ENCODE measurements around the gene TP53. TPM values are rescaled to one million over a fixed set of nuclear protein-coding genes. Genes with fewer than 3 reads are reported as not detected.
"Not testable (repeated sequence)": the region's sequence is repeated elsewhere in the genome, so short reads cannot be mapped to it uniquely, and the experiment has no call there.

TP53 gene
- polyA plus RNA-seq, 3 donors: 16.2 to 35.1 (median 25.8) TPM

DNA sequence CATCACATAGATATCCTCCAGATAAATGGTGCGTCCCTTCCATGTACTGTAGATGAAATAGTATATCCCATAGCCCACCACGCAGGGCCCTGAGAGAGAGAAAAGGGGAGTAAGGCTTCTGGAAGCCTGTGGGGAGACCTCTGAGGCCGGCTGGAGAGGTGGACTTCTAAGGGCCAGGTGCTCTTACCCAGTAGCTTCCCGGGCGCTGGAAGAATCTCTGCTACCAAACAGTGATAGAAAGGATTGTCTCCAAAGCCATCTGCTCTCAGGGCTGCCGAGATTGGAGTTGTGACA, 60.4 kb downstream of the TP53 start:
- peaks cover 0 to 2% (median 0%) of the 10 kb centered on the region in 7 donors for H3K9me3 Mint-ChIP-seq
- Histone ChIP-seq H3K27ac (ENCODE audit: low read depth in 1 of 2, low read length in 2 of 2) (peak overlapping the region; percentile 87 to 94), H3K27me3 (ENCODE audit: control insufficient read depth in 2 of 2, insufficient read depth in 2 of 2, low read length in 2 of 2) (no peaks in the 10 kb centered on the region), H2AFZ (ENCODE audit: insufficient read depth, low read depth, low read length, poor library complexity, severe bottlenecking) (peak overlapping the region; percentile 66), H3K4me1 (ENCODE audit: control insufficient read depth in 1 of 2, insufficient read depth in 2 of 2, low read length in 2 of 2) (peaks cover 19 to 22% of the 10 kb centered on the region in 2 donors), H3K79me2 (ENCODE audit: insufficient read depth, low read length) (peaks cover 13% of the 10 kb centered on the region), H3K9ac (ENCODE audit: insufficient read depth, low read length, poor library complexity, severe bottlenecking) (peak overlapping the region; percentile 93), H3K36me3 (replicated peaks in 1 of 2; ENCODE audit: control insufficient read depth in 1 of 2, insufficient read depth in 2 of 2, low read length in 2 of 2) (no peaks in the 10 kb centered on the region), H3K4me3 (replicated peaks in 1 of 3; ENCODE audit: low read depth in 2 of 3, low read length in 3 of 3) (peak overlapping the region; percentile 69 to 97 (median 80)), H3K4me2 (replicated peaks; ENCODE audit: extremely low read depth, low read length, poor library complexity, severe bottlenecking) (peak overlapping the region; percentile 97), H4K20me1 (ENCODE audit: insufficient read depth, low read length) (no peaks in the 10 kb centered on the region), H3K9me3 (replicated peaks in 1 of 2; ENCODE audit: control insufficient read depth in 1 of 2, insufficient read depth in 1 of 2, low read length in 2 of 2) (no peaks in the 10 kb centered on the region)
- H3K27ac Mint-ChIP-seq: peak overlapping the region; percentile 93 to 97 (median 95)
- 50% methylated on average over 1 of the region's 6 CpGs for WGBS (ENCODE audit: insufficient coverage)
- TF ChIP-seq, protein P1, sequence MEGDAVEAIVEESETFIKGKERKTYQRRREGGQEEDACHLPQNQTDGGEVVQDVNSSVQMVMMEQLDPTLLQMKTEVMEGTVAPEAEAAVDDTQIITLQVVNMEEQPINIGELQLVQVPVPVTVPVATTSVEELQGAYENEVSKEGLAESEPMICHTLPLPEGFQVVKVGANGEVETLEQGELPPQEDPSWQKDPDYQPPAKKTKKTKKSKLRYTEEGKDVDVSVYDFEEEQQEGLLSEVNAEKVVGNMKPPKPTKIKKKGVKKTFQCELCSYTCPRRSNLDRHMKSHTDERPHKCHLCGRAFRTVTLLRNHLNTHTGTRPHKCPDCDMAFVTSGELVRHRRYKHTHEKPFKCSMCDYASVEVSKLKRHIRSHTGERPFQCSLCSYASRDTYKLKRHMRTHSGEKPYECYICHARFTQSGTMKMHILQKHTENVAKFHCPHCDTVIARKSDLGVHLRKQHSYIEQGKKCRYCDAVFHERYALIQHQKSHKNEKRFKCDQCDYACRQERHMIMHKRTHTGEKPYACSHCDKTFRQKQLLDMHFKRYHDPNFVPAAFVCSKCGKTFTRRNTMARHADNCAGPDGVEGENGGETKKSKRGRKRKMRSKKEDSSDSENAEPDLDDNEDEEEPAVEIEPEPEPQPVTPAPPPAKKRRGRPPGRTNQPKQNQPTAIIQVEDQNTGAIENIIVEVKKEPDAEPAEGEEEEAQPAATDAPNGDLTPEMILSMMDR (IDR thresholded peaks at IDR 0.05): no peak
- H3K27me3 Mint-ChIP-seq (ENCODE audit: low read depth in 3 of 3): no peaks in the 10 kb centered on the region
- no peak for DNase-seq
- H3K4me3 Mint-ChIP-seq: peak overlapping the region; percentile 92 to 93
- intact Hi-C loops (cut with micrococcal nuclease): loop anchor here (5.0 kb wide), 1 partner anchor 60 kb away; the partner anchor contains the start of genes TP53 (in 2 of the 2) and WRAP53 (in 2 of the 2)
- H3K4me1 Mint-ChIP-seq: peaks cover 15% of the 10 kb centered on the region
- peaks cover 3 to 14% of the 10 kb centered on the region in 2 donors for H3K36me3 Mint-ChIP-seq

DNA sequence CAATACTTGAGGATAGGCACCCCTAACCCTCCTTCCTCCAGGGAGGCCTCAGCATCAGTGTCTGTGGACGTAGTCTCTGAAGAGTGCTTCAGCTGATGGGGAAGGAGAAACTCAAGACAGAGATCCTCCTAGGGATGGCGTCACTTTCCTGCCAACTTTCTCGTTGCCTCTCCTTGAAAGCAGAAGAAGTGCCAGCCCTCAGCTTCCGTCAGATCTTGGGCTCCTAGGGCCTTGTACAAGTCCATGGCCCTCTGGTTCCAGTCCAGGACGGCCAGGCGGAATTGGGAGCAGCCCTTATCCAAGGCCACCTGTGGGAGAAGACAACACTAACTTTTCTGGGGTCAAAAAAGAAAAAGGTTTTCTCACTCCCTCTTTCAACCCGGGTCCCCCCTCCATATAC, 61.0 kb downstream of the TP53 start:
- Mint-ChIP-seq H3K4me3 (peak overlapping the region; percentile 92 to 93), H3K27ac (peak overlapping the region; percentile 93 to 97 (median 95)), H3K9me3 (no peaks in the 10 kb centered on the region), H3K36me3 (peaks cover 3 to 14% of the 10 kb centered on the region in 2 donors), H3K27me3 (ENCODE audit: low read depth in 3 of 3) (no peaks in the 10 kb centered on the region), H3K4me1 (peaks cover 15% of the 10 kb centered on the region)
- intact Hi-C loops (cut with micrococcal nuclease): loop anchor here (5.0 kb wide), 1 partner anchor 61 kb away; the partner anchor contains the start of genes TP53 (in 2 of the 2) and WRAP53 (in 2 of the 2)
- TF ChIP-seq, protein P1 (IDR thresholded peaks at IDR 0.05): no peak
- Histone ChIP-seq H3K9ac (ENCODE audit: insufficient read depth, low read length, poor library complexity, severe bottlenecking) (peak overlapping the region; percentile 93), H3K9me3 (replicated peaks in 1 of 2; ENCODE audit: control insufficient read depth in 1 of 2, insufficient read depth in 1 of 2, low read length in 2 of 2) (no peaks in the 10 kb centered on the region), H3K27ac (ENCODE audit: low read depth in 1 of 2, low read length in 2 of 2) (peak overlapping the region; percentile 87 to 94), H3K4me1 (ENCODE audit: control insufficient read depth in 1 of 2, insufficient read depth in 2 of 2, low read length in 2 of 2) (peaks cover 19 to 22% of the 10 kb centered on the region in 2 donors), H3K36me3 (replicated peaks in 1 of 2; ENCODE audit: control insufficient read depth in 1 of 2, insufficient read depth in 2 of 2, low read length in 2 of 2) (no peaks in the 10 kb centered on the region), H3K27me3 (ENCODE audit: control insufficient read depth in 2 of 2, insufficient read depth in 2 of 2, low read length in 2 of 2) (no peaks in the 10 kb centered on the region), H3K4me3 (replicated peaks in 1 of 3; ENCODE audit: low read depth in 2 of 3, low read length in 3 of 3) (peak overlapping the region; percentile 69 to 97 (median 80)), H3K79me2 (ENCODE audit: insufficient read depth, low read length) (peaks cover 13% of the 10 kb centered on the region), H4K20me1 (ENCODE audit: insufficient read depth, low read length) (no peaks in the 10 kb centered on the region), H3K4me2 (replicated peaks; ENCODE audit: extremely low read depth, low read length, poor library complexity, severe bottlenecking) (peak overlapping the region; percentile 97), H2AFZ (ENCODE audit: insufficient read depth, low read depth, low read length, poor library complexity, severe bottlenecking) (no peak overlapping the region)
- DNase-seq: peak; percentile 74 to 80 (median 79)
- WGBS (ENCODE audit: insufficient coverage): 30% methylated on average over 4 of the region's 7 CpGs

DNA sequence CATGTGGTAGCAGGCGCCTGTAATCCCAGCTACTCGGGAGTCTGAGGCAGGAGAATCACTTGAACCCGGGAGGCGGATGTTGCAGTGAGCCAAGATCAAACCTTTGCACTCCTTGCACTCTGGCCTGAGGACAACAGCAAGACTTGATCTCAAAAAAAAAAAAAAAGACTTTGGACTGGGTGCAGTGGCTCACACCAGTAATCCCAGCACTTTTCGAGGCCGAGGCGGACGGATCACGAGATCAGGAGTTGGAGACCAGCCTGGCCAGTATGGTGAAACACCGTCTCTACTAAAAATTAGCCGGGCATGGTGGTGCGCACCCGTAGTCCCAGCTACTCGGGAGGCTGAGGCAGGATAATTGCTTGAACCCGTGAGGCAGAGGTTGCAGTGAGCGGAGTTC, 61.5 kb downstream of the TP53 start:
- Mint-ChIP-seq H3K4me1 (peaks cover 15% of the 10 kb centered on the region), H3K27ac (peak overlapping the region; percentile 56 to 97 (median 94)), H3K36me3 (peaks cover 3 to 14% of the 10 kb centered on the region in 2 donors)
- peak overlapping the region; percentile 97 for H3K4me2 ChIP-seq (replicated peaks; ENCODE audit: extremely low read depth, low read length, poor library complexity, severe bottlenecking)
- not testable (repeated sequence) for H3K36me3 ChIP-seq (replicated peaks in 1 of 2; ENCODE audit: control insufficient read depth in 1 of 2, insufficient read depth in 2 of 2, low read length in 2 of 2); H3K27me3 Mint-ChIP-seq (ENCODE audit: low read depth in 3 of 3); H4K20me1 ChIP-seq (ENCODE audit: insufficient read depth, low read length); DNase-seq; H3K9me3 Mint-ChIP-seq; H2AFZ ChIP-seq (ENCODE audit: insufficient read depth, low read depth, low read length, poor library complexity, severe bottlenecking); H3K27me3 ChIP-seq (ENCODE audit: control insufficient read depth in 2 of 2, insufficient read depth in 2 of 2, low read length in 2 of 2); H3K9ac ChIP-seq (ENCODE audit: insufficient read depth, low read length, poor library complexity, severe bottlenecking); H3K4me3 Mint-ChIP-seq; H3K9me3 ChIP-seq (replicated peaks in 1 of 2; ENCODE audit: control insufficient read depth in 1 of 2, insufficient read depth in 1 of 2, low read length in 2 of 2)
- H3K4me1 ChIP-seq (ENCODE audit: control insufficient read depth in 1 of 2, insufficient read depth in 2 of 2, low read length in 2 of 2): peaks cover 19 to 22% of the 10 kb centered on the region in 2 donors
- peaks cover 13% of the 10 kb centered on the region for H3K79me2 ChIP-seq (ENCODE audit: insufficient read depth, low read length)
- H3K27ac ChIP-seq (ENCODE audit: low read depth in 1 of 2, low read length in 2 of 2): peak overlapping the region; percentile 87 to 94
- intact Hi-C loops (cut with micrococcal nuclease): loop anchor here (5.0 kb wide), 1 partner anchor 62 kb away; the partner anchor contains the start of genes TP53 (in 2 of the 2) and WRAP53 (in 2 of the 2)
- 95% methylated on average over 16 of the region's 16 CpGs for whole genome bisulfite sequencing (ENCODE audit: insufficient coverage)
- peak overlapping the region in 1 of 3 experiments; percentile 97 for H3K4me3 ChIP-seq (replicated peaks in 1 of 3; ENCODE audit: low read depth in 2 of 3, low read length in 3 of 3)

Data from CD14-positive monocyte (primary cell).